Trophoblast cell (in vitro differentiated cells and primary cell): ENCODE results near the gene ADH4.

ENCODE experiments used
- DNase-seq, 2 donors: peaks; one replicate each; pipeline ENCODE4 v3.0.0-alpha.2; 2016
- H2AFZ ChIP-seq: 2 replicates; pipeline ENCODE4 v1.6.1; 2013; ENCODE audit warnings: low read length, moderate library complexity, mild to moderate bottlenecking; ENCODE audit not compliant: insufficient read depth, poor library complexity
- H2AK5ac ChIP-seq: 2 replicates; pipeline ENCODE4 v1.6.1; 2013; ENCODE audit warnings: mild to moderate bottlenecking, low read length
- H2BK120ac ChIP-seq: 2 replicates; pipeline ENCODE4 v1.6.1; 2013; ENCODE audit warnings: low read length, mild to moderate bottlenecking, moderate library complexity; ENCODE audit not compliant: insufficient read depth, poor library complexity
- H2BK12ac ChIP-seq: 2 replicates; pipeline ENCODE4 v1.6.1; 2013; ENCODE audit warnings: mild to moderate bottlenecking, low read length, moderate library complexity
- H2BK5ac ChIP-seq: 2 replicates; pipeline ENCODE4 v1.6.1; 2013; ENCODE audit warnings: low read length, low read depth, moderate library complexity, mild to moderate bottlenecking; ENCODE audit not compliant: poor library complexity
- H3K14ac ChIP-seq: 2 replicates; pipeline ENCODE4 v1.6.1; 2013; ENCODE audit warnings: mild to moderate bottlenecking, low read length
- H3K18ac ChIP-seq: 2 replicates; pipeline ENCODE4 v1.6.1; 2013; ENCODE audit warnings: mild to moderate bottlenecking, low read length
- H3K23ac ChIP-seq: 2 replicates; pipeline ENCODE4 v1.6.1; 2013; ENCODE audit warnings: low read length
- H3K27ac ChIP-seq: 2 replicates; pipeline ENCODE4 v1.5.1; 2013; ENCODE audit warnings: low read depth, mild to moderate bottlenecking, inconsistent platforms, low read length, moderate library complexity
- H3K27me3 ChIP-seq: 2 replicates; pipeline ENCODE4 v1.6.1; 2013; ENCODE audit warnings: inconsistent platforms, mild to moderate bottlenecking, low read length, moderate library complexity; ENCODE audit not compliant: insufficient read depth
- H3K36me3 ChIP-seq, 2 experiments: 1 replicate in 1 of 2; 2 replicates in 1 of 2; pipeline ENCODE4 v1.6.1; 2013; ENCODE audit warnings: low read length in 2 of 2, mild to moderate bottlenecking in 2 of 2, moderate library complexity in 1 of 2; ENCODE audit not compliant: insufficient read depth in 2 of 2, control insufficient read depth in 1 of 2
- H3K4ac ChIP-seq: 2 replicates; pipeline ENCODE4 v1.6.1; 2013; ENCODE audit warnings: low read depth, mild to moderate bottlenecking, low read length, moderate library complexity
- H3K4me1 ChIP-seq, 2 experiments: 1 replicate in 1 of 2; 2 replicates in 1 of 2; pipeline ENCODE4 v1.6.1; 2013; ENCODE audit warnings: low read length in 2 of 2, mild to moderate bottlenecking in 2 of 2, moderate library complexity in 1 of 2; ENCODE audit not compliant: insufficient read depth in 2 of 2, control insufficient read depth in 1 of 2
- H3K4me2 ChIP-seq: 2 replicates; pipeline ENCODE4 v1.6.1; 2013; ENCODE audit warnings: inconsistent platforms, mild to moderate bottlenecking, low read length, moderate library complexity
- H3K4me3 ChIP-seq: 2 replicates; pipeline ENCODE4 v1.5.1; 2013; ENCODE audit warnings: mild to moderate bottlenecking, low read depth, low read length, inconsistent platforms
- H3K79me1 ChIP-seq: one replicate; pipeline ENCODE4 v1.6.1; 2013; ENCODE audit warnings: low read length
- H3K79me2 ChIP-seq: 2 replicates; pipeline ENCODE4 v1.6.1; 2013; ENCODE audit warnings: low read length, mild to moderate bottlenecking; ENCODE audit not compliant: control insufficient read depth, insufficient read depth, poor library complexity
- H3K9ac ChIP-seq: 2 replicates; pipeline ENCODE4 v1.6.1; 2013; ENCODE audit warnings: mild to moderate bottlenecking, low read length
- H3K9me3 ChIP-seq: 2 replicates; pipeline ENCODE4 v1.6.1; 2013; ENCODE audit warnings: low read depth, mild to moderate bottlenecking, control low read depth, inconsistent platforms, low read length; ENCODE audit not compliant: insufficient read depth
- H4K12ac ChIP-seq: 2 replicates; pipeline ENCODE4 v1.6.1; 2013; ENCODE audit warnings: low read depth, mild to moderate bottlenecking, low read length, moderate library complexity
- H4K8ac ChIP-seq: 2 replicates; pipeline ENCODE4 v1.6.1; 2013; ENCODE audit warnings: low read depth, mild to moderate bottlenecking, low read length, moderate library complexity
- H4K91ac ChIP-seq: one replicate; pipeline ENCODE4 v1.6.1; 2013; ENCODE audit warnings: low read depth, mild to moderate bottlenecking, low read length, moderate library complexity
- WGBS: extraction: QIAGEN DNeasy Blood & Tissue Kit; methylation state at CpG from one replicate; pipeline ENCODE4 v1.1.7; 2013; ENCODE audit warnings: missing lambda C conversion rate; ENCODE audit not compliant: insufficient read length, insufficient coverage; ENCODE audit errors: extremely low coverage; 5-methylcytosine and 5-hydroxymethylcytosine counted together

Gene ADH4

GRCh38 chr4:99157478-99157935 lies 13.4 kb upstream of the ADH4 start:
- no peak overlapping the region for H3K4ac ChIP-seq

DNA sequence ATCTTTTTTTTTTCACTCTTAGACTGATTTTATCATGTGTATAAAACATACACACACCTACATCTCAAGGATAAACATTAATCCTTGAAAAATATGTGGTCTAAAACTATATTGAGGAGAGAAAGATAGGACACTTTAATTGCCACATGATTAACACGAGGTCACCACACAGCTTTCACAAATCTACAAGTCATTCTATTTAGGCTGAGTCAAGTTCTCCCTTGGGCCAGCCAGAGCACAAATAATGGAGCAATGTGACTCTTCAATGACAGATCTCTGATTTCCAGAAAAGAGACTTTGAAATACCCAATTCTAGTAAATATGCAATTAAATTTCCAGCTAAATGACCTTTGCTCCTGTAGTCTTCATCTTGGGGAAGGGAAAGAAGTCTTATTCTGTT lies 12.9 kb upstream of the ADH4 start:
- no peak overlapping the region for H2BK120ac ChIP-seq
- H2AK5ac ChIP-seq = no peak overlapping the region
- peaks cover 2 to 6% of the 10 kb centered on the region in 2 experiments for H3K4me1 ChIP-seq
- no peak overlapping the region for H2BK12ac ChIP-seq
- no peak overlapping the region for H4K8ac ChIP-seq
- no peak overlapping the region for H3K23ac ChIP-seq
- H3K79me2 ChIP-seq = no peaks in the 10 kb centered on the region
- no peak overlapping the region for H3K9ac ChIP-seq
- DNase-seq = no peak
- H4K12ac ChIP-seq = no peak overlapping the region
- no peak overlapping the region for H3K4ac ChIP-seq
- no peak overlapping the region for H3K4me2 ChIP-seq
- H3K14ac ChIP-seq = no peak overlapping the region
- no peak overlapping the region for H4K91ac ChIP-seq
- no peaks in the 10 kb centered on the region for H3K27me3 ChIP-seq
- no peak overlapping the region for H3K18ac ChIP-seq
- no peaks in the 10 kb centered on the region for H3K79me1 ChIP-seq
- H3K4me3 ChIP-seq = no peak overlapping the region
- no peak overlapping the region for H2BK5ac ChIP-seq
- H3K27ac ChIP-seq = no peak overlapping the region
- H2AFZ ChIP-seq = no peak overlapping the region
- H3K9me3 ChIP-seq = no peaks in the 10 kb centered on the region
- H3K36me3 ChIP-seq = peaks cover 0 to 2% of the 10 kb centered on the region in 2 experiments
- whole genome bisulfite sequencing = no CpG with 5 or more reads among the region's 1 CpG

More at GRCh38 chr4:99157478-99157935, 13.4 kb upstream of the ADH4 start:
- Histone ChIP-seq H3K4me1 (peaks cover 2 to 6% of the 10 kb centered on the region in 2 experiments), H4K91ac (no peak overlapping the region), H3K79me1 (no peaks in the 10 kb centered on the region), H2BK5ac (no peak overlapping the region), H2BK120ac (no peak overlapping the region), H2AFZ (no peak overlapping the region), H2BK12ac (no peak overlapping the region), H3K27me3 (no peaks in the 10 kb centered on the region), H3K36me3 (peaks cover 0 to 2% of the 10 kb centered on the region in 2 experiments), H3K79me2 (no peaks in the 10 kb centered on the region), H3K9me3 (no peaks in the 10 kb centered on the region), H4K12ac (no peak overlapping the region), H3K18ac (no peak overlapping the region), H3K14ac (no peak overlapping the region), H4K8ac (no peak overlapping the region), H3K9ac (no peak overlapping the region), H2AK5ac (no peak overlapping the region), H3K27ac (no peak overlapping the region), H3K4me3 (no peak overlapping the region), H3K4me2 (no peak overlapping the region), H3K23ac (no peak overlapping the region)
- DNase-seq = no peak
- no CpG with 5 or more reads among the region's 3 CpGs for WGBS

GRCh38 chr4:99154658-99155342 lies 10.7 kb upstream of the ADH4 start:
- no peak overlapping the region for H3K4me3 ChIP-seq
- H3K27ac ChIP-seq = no peak overlapping the region
- H3K27me3 ChIP-seq = no peaks in the 10 kb centered on the region
- no peaks in the 10 kb centered on the region for H3K79me2 ChIP-seq
- no peak for DNase-seq
- H2AK5ac ChIP-seq = no peak overlapping the region
- no CpG with 5 or more reads among the region's 4 CpGs for WGBS
- no peak overlapping the region for H3K18ac ChIP-seq
- H4K8ac ChIP-seq = no peak overlapping the region
- H3K9me3 ChIP-seq = no peaks in the 10 kb centered on the region
- H2BK120ac ChIP-seq = no peak overlapping the region
- H3K14ac ChIP-seq = no peak overlapping the region
- no peak overlapping the region for H2AFZ ChIP-seq
- no peak overlapping the region for H4K12ac ChIP-seq
- no peak overlapping the region for H2BK5ac ChIP-seq
- H3K4me2 ChIP-seq = no peak overlapping the region
- H3K79me1 ChIP-seq = no peaks in the 10 kb centered on the region
- H3K4ac ChIP-seq = no peak overlapping the region
- no peak overlapping the region for H3K9ac ChIP-seq
- no peaks in the 10 kb centered on the region for H3K4me1 ChIP-seq
- peaks cover 0 to 5% of the 10 kb centered on the region in 2 experiments for H3K36me3 ChIP-seq
- H2BK12ac ChIP-seq = no peak overlapping the region
- no peak overlapping the region for H4K91ac ChIP-seq
- no peak overlapping the region for H3K23ac ChIP-seq

GRCh38 chr4:99151995-99152394 lies 7.9 kb upstream of the ADH4 start:
- DNase-seq = no peak
- H2AK5ac ChIP-seq = no peak overlapping the region
- no peak overlapping the region for H4K12ac ChIP-seq
- no peak overlapping the region for H3K18ac ChIP-seq
- H3K9ac ChIP-seq = no peak overlapping the region
- H3K14ac ChIP-seq = no peak overlapping the region
- no peaks in the 10 kb centered on the region for H3K9me3 ChIP-seq
- no peak overlapping the region for H3K27ac ChIP-seq
- no peaks in the 10 kb centered on the region for H3K79me1 ChIP-seq
- no peak overlapping the region for H3K4me2 ChIP-seq
- no peak overlapping the region for H3K4ac ChIP-seq
- no peak overlapping the region for H2BK12ac ChIP-seq
- no peak overlapping the region for H3K23ac ChIP-seq
- H3K27me3 ChIP-seq = no peaks in the 10 kb centered on the region
- WGBS = no CpG with 5 or more reads among the region's 1 CpG
- peaks cover 0 to 5% of the 10 kb centered on the region in 2 experiments for H3K36me3 ChIP-seq
- no peak overlapping the region for H2BK120ac ChIP-seq
- no peaks in the 10 kb centered on the region for H3K4me1 ChIP-seq
- H2BK5ac ChIP-seq = no peak overlapping the region
- H4K91ac ChIP-seq = no peak overlapping the region
- no peak overlapping the region for H2AFZ ChIP-seq
- H3K79me2 ChIP-seq = no peaks in the 10 kb centered on the region
- H3K4me3 ChIP-seq = no peak overlapping the region
- no peak overlapping the region for H4K8ac ChIP-seq
